Fibroblast of gingiva (primary cell): ENCODE measurements around the gene CRB2.
"Not testable (repeated sequence)": the region's sequence is repeated elsewhere in the genome, so short reads cannot be mapped to it uniquely, and the experiment has no call there.

Experiments
- DNase-seq: peaks from one replicate; pipeline ENCODE4 v3.0.0-alpha.2; 2011; ENCODE audit warnings: low read depth

The CRB2 gene

DNA sequence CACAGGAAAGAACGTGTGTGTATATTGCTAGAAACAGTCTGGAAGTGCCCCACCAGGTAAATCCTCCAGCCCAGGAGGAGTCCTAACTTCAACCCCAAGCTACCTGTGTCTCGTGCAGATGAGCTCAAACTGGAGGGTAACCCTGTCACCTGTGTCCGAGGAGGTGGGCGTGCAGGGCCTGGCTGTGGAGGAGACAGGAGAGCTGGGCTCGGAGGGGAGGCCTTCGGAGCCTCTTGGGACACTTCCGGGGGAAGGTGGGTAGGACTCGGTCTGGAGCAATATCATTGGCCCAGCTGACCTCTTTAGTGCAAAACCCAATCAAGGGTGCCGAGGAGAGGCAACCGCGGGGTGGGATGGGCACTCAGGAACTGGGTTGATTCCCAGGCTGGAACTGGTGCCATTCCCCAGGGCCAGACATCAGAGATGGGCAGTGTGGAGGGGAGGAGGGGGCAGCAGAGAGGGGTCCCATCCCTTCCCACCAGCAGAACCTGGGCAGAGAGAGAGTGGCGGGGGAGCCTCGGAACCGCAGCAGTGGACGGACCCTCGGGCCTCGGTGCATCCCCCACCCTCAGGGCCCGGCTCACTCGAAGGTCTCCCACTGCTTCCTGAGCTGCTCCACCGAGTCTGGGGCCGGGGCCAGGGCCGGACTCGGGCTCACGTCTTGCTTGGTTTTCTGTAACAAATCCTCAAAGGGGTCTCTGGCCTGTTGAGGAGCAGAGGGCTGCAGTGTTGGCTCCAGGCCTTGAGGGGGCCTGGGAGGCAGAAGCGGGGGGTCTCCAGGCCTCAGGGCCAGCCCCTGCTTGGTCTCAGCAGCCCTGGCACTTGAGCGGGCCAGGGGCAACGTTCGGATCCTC, 25.1 kb downstream of the CRB2 start:
- no peak for DNase-seq

- DNase-seq, result no peak
Measured at GRCh38 chr9:123382653-123383511, 26.9 kb downstream of the CRB2 start.

GRCh38 chr9:123383512-123384170, 27.6 kb downstream of the CRB2 start:
- no peak for DNase-seq

DNA sequence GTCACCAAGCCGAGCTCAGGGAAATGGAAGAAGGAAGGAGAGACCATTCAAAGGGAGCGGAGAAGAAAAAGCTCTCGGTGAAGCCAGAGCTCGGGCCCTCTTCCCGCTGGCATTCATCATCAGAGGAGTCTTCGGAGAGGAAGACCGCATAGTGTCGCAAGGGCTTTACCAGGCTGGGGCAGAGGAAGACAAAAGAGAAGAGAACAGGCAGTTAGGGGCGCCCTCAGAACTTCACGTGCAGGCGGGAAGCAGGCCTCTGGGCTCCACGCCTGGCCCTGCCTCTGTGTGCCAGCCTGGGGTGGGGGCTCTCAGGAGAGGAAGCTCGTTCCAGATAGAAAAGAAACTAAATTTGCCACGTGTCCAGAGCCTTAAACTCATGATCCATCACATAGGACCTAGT, 31.7 kb downstream of the CRB2 start:
- no peak for DNase-seq

- no peak for DNase-seq
Measured at GRCh38 chr9:123389070-123389469, 33.1 kb downstream of the CRB2 start.

GRCh38 chr9:123389698-123390097, 33.7 kb downstream of the CRB2 start:
- DNase-seq, result no peak

GRCh38 chr9:123390337-123391135, 34.5 kb downstream of the CRB2 start:
- no peak for DNase-seq

GRCh38 chr9:123391233-123391632, 35.2 kb downstream of the CRB2 start:
- DNase-seq, result no peak

GRCh38 chr9:123391946-123392345, 35.9 kb downstream of the CRB2 start:
- DNase-seq, result no peak

GRCh38 chr9:123392802-123393201, 36.8 kb downstream of the CRB2 start:
- DNase-seq, result no peak

GRCh38 chr9:123394291-123395235, 38.6 kb downstream of the CRB2 start:
- no peak for DNase-seq

DNA sequence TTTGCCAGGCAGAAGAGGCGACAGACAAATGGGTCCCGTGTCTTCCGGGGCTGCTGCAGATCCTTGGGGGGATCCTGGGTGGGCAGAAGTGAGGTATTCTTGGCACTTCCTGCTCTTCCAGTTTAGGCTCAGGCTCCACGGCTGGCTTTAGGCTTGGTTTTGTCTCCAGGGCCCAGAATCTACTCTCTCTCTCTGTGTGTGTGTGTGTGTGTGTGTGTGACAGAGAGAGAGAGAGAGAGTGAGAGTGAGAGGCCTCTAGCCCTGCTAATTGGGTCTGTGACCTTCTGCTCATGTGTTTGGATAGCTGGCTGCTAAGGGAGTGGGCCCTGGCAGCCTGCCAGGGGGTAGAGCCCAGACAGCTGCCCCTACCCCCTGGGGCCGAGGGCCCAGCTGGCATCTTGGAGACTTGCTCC, 39.3 kb downstream of the CRB2 start:
- no peak for DNase-seq

GRCh38 chr9:123395689-123396511, 39.9 kb downstream of the CRB2 start:
- DNase-seq, result no peak

DNA sequence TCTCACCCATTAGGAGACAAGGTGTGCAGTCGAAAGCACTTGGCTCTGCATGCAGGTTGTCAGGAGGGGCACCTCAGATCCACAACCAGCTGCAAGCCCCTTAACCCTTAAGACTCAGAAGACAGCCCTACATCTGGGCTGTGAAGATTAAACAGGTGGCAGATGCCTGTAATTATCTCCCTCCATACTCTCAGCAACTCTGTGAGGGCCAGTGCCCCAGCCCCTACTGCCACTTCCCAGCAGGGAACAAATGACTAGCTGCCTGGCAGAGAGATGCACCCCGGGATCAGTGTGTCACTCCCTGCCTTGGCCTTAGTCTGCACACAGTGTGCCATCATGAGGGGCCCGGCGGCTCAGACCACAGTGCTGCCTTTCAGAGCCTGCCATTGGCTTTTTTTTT, 42.0 kb downstream of the CRB2 start:
- DNase-seq, result no peak

GRCh38 chr9:123398938-123399337, 42.9 kb downstream of the CRB2 start:
- not testable (repeated sequence) for DNase-seq

DNA sequence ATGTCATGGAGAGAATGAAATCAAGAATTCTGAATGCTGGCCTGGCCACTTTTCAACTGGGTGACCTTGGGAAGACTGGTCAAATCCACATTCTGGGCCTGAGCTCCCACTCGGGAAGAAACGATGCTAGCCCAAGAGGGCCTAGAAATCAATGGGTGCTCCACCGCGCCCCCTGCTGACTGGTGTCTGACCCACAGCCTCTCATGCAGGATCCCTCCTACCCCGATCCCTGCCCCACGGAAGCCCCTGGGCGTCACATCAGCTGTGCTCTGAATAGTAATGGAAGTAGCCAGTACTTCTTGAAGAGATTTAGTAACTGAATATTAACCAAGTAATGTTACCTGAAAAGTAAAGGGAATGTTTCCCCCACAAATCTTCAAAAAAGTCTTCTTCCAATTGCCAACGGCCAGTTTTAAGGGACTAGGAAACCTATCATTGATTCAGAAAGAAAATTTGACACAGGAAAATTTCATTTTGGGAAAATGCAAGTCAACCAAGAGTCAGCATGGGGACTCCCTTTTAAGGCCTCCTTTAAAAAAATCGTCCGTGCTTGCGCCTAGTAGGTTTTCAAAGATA, 43.9 kb downstream of the CRB2 start:
- DNase-seq, result no peak

GRCh38 chr9:123400926-123401503, 45.0 kb downstream of the CRB2 start:
- DNase-seq, result peak; percentile 57

DNA sequence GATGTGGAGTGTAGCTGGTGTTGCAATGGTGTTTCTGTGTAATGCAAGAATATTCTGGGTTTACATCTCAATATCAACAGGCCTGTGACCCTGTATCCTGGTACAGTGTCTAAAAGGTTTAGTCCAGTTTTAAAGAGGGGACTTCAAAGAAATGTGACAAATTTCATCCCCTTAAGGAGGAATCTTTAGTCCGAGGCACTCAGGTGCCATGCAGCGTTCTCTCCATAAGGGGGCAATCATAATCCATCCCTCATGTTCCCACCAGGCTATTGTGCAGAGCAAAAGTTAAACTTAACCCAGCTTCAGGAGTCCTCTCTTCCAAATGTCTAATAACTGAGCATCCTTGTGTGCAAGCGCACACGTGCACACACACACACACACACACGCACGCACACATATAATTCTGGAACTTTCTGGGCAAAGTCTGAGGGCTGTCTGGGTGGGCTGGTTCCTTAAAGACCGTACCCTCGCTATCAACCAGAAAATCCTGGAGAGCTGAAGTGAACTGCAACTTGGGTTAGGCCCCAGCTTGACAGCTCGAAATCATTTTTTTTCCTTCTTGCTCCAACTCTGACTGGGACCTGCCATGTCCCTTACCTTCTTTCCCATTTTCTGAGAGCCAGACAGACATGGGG, 46.0 kb downstream of the CRB2 start:
- DNase-seq, result peak; percentile 38
